ENCODE results near the gene ISYNA1. TPM values are rescaled to one million over a fixed set of nuclear protein-coding genes. Genes with fewer than 3 reads are reported as not detected.
A peak's percentile ranks its signal among the peaks of the same experiment; 100 is the strongest.

ISYNA1 gene
- total and polyA plus RNA-seq, 11 donors, result 14.0 to 60.6 (median 24.0) TPM

DNA sequence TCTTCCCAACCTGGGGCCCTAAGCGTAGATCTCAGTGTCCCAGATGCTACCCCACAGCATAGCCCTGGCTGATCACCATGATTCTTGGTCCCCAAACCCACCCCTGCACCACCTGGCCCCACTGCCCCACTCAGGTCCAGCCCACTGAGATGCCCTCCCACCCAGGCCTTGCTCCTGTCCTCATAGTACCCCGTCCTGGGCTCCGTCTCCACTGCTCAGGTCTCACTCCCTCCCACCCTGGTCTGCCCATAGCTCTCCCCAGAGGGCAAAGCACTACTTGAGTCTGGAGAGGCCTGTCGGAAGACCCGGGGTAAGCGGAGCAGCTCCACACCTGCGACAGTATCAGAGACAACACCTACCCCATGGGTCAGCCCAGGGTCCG is 35.8 kb upstream of the ISYNA1 start:
- ATAC-seq (no peak), DNase-seq (no peak)
- intact Hi-C loops (cut with DNase I), result loop anchor here in 6 of 10 donors (5.0 to 10.0 kb wide), 6 partner anchors 34 to 371 kb away; partner anchors contain the start of genes ELL (in 1 of the 6), REX1BD (in 1 of the 6) and UBA52 (in 1 of the 6)
- H3K4me1 ChIP-seq, result peaks cover 3 to 76% (median 49%) of the 10 kb centered on the region in 12 donors
- H3K27ac ChIP-seq, result peak overlapping the region in 4 of 12 donors; percentile 22 to 98 (median 46)
- H3K36me3 ChIP-seq, result peaks cover 0 to 29% (median 13%) of the 10 kb centered on the region in 9 donors
- no peaks in the 10 kb centered on the region for H3K27me3 ChIP-seq
- WGBS, 4 donors, result 94 to 98% (median 96%) methylated on average over 5 to 8 of the region's 8 CpGs
- TF ChIP-seq POLR2A (IDR thresholded peaks at IDR 0.05), result no peak
- TF ChIP-seq, protein P1, sequence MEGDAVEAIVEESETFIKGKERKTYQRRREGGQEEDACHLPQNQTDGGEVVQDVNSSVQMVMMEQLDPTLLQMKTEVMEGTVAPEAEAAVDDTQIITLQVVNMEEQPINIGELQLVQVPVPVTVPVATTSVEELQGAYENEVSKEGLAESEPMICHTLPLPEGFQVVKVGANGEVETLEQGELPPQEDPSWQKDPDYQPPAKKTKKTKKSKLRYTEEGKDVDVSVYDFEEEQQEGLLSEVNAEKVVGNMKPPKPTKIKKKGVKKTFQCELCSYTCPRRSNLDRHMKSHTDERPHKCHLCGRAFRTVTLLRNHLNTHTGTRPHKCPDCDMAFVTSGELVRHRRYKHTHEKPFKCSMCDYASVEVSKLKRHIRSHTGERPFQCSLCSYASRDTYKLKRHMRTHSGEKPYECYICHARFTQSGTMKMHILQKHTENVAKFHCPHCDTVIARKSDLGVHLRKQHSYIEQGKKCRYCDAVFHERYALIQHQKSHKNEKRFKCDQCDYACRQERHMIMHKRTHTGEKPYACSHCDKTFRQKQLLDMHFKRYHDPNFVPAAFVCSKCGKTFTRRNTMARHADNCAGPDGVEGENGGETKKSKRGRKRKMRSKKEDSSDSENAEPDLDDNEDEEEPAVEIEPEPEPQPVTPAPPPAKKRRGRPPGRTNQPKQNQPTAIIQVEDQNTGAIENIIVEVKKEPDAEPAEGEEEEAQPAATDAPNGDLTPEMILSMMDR (IDR thresholded peaks at IDR 0.05), result no peak
- H3K9me3 ChIP-seq, result no peaks in the 10 kb centered on the region
- no peak overlapping the region for H3K4me3 ChIP-seq

DNA sequence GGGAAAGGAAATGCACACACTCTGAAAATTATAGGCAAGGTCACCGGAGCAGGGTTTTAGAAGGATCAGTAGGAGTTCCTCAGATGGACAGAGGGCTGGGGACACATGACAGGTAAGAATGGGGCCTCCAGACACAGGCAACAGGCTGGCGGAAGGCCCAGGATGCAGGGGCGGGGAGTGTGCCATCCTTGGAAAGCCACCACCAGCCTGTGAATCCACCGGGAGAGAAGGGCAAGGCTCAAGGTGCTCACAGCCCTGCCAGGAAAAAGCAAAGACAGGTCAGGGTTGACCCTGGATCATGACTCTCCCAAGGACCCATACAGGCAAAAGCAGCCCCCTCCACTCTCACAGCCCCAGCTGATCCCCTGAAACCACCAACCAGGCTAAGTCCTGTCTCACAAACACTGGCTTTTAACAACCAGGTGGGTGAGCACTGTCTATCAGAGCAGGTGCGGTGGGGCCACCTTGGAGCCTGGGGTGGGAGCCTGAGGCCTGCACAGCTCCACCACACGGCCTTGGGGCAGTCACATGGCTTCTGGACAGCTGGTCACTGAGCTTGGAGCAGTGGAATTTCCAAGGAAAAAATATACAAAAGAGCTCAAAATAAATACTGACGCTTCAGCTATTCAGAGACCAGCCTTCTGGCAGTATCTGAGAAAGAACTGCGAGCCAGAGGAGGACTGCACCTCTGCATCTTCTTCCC is 35.2 kb upstream of the ISYNA1 start:
- DNase-seq (no peak), ATAC-seq (peak in 1 of 4 donors; percentile 18)
- WGBS, 4 donors, result 67 to 81% (median 75%) methylated on average over 7 to 8 of the region's 8 CpGs
- H3K4me1 ChIP-seq, result peaks cover 1 to 76% (median 47%) of the 10 kb centered on the region in 12 donors
- H3K4me3 ChIP-seq, result no peak overlapping the region
- H3K9me3 ChIP-seq, result no peaks in the 10 kb centered on the region
- intact Hi-C loops (cut with DNase I), result loop anchor here in 6 of 10 donors (5.0 to 10.0 kb wide), 6 partner anchors 34 to 372 kb away; partner anchors contain the start of genes ELL (in 1 of the 6), REX1BD (in 1 of the 6) and UBA52 (in 1 of the 6)
- H3K27ac ChIP-seq, result peak overlapping the region in 6 of 12 donors; percentile 22 to 50 (median 34)
- no peak for TF ChIP-seq POLR2A (IDR thresholded peaks at IDR 0.05)
- TF ChIP-seq, protein P1 (IDR thresholded peaks at IDR 0.05), result no peak
- H3K36me3 ChIP-seq, result peaks cover 0 to 29% (median 13%) of the 10 kb centered on the region in 9 donors
- H3K27me3 ChIP-seq, result no peaks in the 10 kb centered on the region

DNA sequence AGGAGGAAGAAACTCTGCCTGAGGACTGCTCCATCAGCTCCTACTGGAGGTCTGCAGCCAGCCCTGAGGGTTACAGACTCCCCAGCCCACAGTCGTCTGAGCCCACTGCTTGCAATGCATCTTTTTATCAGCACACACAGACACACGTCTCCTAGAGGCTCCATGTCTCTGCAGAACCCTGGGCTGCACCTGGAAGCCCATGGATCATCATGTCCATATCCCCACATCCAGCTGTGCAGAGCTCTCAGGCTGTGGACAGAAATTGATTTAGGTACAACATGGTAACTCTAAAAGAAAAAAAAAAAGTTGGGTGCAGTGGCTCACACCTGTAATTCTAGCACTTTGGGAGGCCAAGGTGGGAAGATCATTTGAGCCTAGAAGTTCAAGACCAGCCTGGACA is 32.9 kb upstream of the ISYNA1 start:
- Histone ChIP-seq H3K4me1 (peaks cover 3 to 71% (median 54%) of the 10 kb centered on the region in 12 donors), H3K27ac (no peak overlapping the region), H3K9me3 (no peaks in the 10 kb centered on the region), H3K27me3 (no peaks in the 10 kb centered on the region), H3K36me3 (peaks cover 0 to 29% (median 13%) of the 10 kb centered on the region in 9 donors), H3K4me3 (no peak overlapping the region)
- 56 to 71% (median 67%) methylated on average over 1 to 2 of the region's 2 CpGs for WGBS, 4 donors
- no peak for TF ChIP-seq POLR2A (IDR thresholded peaks at IDR 0.05)
- TF ChIP-seq, protein P1 (IDR thresholded peaks at IDR 0.05), result no peak
- DNase-seq (no peak), ATAC-seq (no peak)
- intact Hi-C loops (cut with DNase I), result loop anchor here in 6 of 10 donors (5.0 to 10.0 kb wide), 6 partner anchors 37 to 374 kb away; partner anchors contain the start of genes ELL (in 1 of the 6), REX1BD (in 1 of the 6) and UBA52 (in 1 of the 6)

Measured in heart left ventricle (tissue), 16 donors.